Endothelial cell of umbilical vein (primary cell): ENCODE results near the gene STARD9. TPM values are rescaled to one million over a fixed set of nuclear protein-coding genes. Genes with fewer than 3 reads are reported as not detected.

Source experiments
- BruUV-seq: library from RNA; stranded (reverse); fragments of 400-500 nt; replicated peaks from 2 replicates; lab custom pipeline; 2021; lab: Mats Ljungman, UMichigan
- CTCF ChIA-PET: fragments of 300-600, 350-600 bp; sonication (Branson Sonifier 250); formaldehyde crosslinking; loops from one replicate; lab custom pipeline; 2021; ENCODE audit warnings: antibody characterized with exemption, inconsistent platforms; lab: Charles Lee
- POLR2A ChIA-PET: fragments of 300-600, 350-600 bp; sonication (Branson Sonifier 250); formaldehyde crosslinking; loops from one replicate; lab custom pipeline; 2021; ENCODE audit warnings: antibody characterized with exemption, inconsistent platforms; lab: Charles Lee
- DNase-seq: peaks from one replicate; pipeline ENCODE4 v3.0.0-alpha.2; 2011; ENCODE audit warnings: low read depth, low spot score
- FAIRE-seq: peaks from 2 replicates; lab custom pipeline; 2011; peaks lifted over from hg19 to GRCh38; lab: Jason Lieb, UNC
- H2AFZ ChIP-seq: 2 replicates; pipeline ENCODE4 v1.6.0; 2012; ENCODE audit warnings: low read depth, low read length, control low read depth, inconsistent platforms
- H3K27ac ChIP-seq: 2 replicates; pipeline ENCODE4 v1.5.1; 2011; ENCODE audit warnings: low read depth, mild to moderate bottlenecking, control low read depth, low read length, moderate library complexity; ENCODE audit not compliant: insufficient read depth
- H3K27me3 ChIP-seq, 2 experiments: 2 replicates each; pipeline versions ENCODE4 v1.6.0 to v1.6.1; 2011; ENCODE audit warnings: low read length in 2 of 2, mixed read lengths in 1 of 2; ENCODE audit not compliant: control insufficient read depth in 2 of 2, insufficient read depth in 2 of 2
- H3K36me3 ChIP-seq, 2 experiments: 2 replicates in 1 of 2; 3 replicates in 1 of 2; pipeline ENCODE4 v1.5.1; 2011; ENCODE audit warnings: low read length in 2 of 2, mild to moderate bottlenecking in 1 of 2, moderate library complexity in 1 of 2; ENCODE audit not compliant: control insufficient read depth in 2 of 2, insufficient read depth in 2 of 2; ENCODE audit errors: extremely low read depth in 1 of 2
- H3K4me1 ChIP-seq: 3 replicates; pipeline ENCODE4 v1.5.1; 2011; ENCODE audit warnings: mild to moderate bottlenecking, low read length; ENCODE audit not compliant: control insufficient read depth, insufficient read depth; ENCODE audit errors: extremely low read depth
- H3K4me2 ChIP-seq: 2 replicates; pipeline ENCODE4 v1.6.1; 2011; ENCODE audit warnings: low read length, control low read depth, mixed read lengths; ENCODE audit not compliant: insufficient read depth
- H3K4me3 ChIP-seq, 3 experiments: fragments of 200-600 bp in 1 of 3; sonication (generic), shearing (Covaris generic) in 1 of 3; replicated peaks in 1 of 3; 2 replicates each; pipeline ENCODE4 v1.5.1; 2011 to 2016; ENCODE audit warnings: control low read depth in 3 of 3, low read length in 3 of 3, mild to moderate bottlenecking in 2 of 3, inconsistent platforms in 1 of 3, low read depth in 1 of 3, moderate library complexity in 1 of 3; ENCODE audit not compliant: insufficient read depth in 1 of 3
- H3K79me2 ChIP-seq: 2 replicates; pipeline ENCODE4 v1.6.0; 2012; ENCODE audit warnings: low read length, inconsistent platforms; ENCODE audit not compliant: control insufficient read depth, insufficient read depth
- H3K9ac ChIP-seq: replicated peaks from 2 replicates; pipeline ENCODE3; 2011; ENCODE audit warnings: low read length, control low read depth; ENCODE audit not compliant: insufficient read depth; ENCODE audit errors: extremely low read depth
- H3K9me1 ChIP-seq: replicated peaks from 3 replicates; pipeline ENCODE4 v1.6.0; 2011; ENCODE audit warnings: mild to moderate bottlenecking, low read length; ENCODE audit not compliant: control insufficient read depth, insufficient read depth; ENCODE audit errors: extremely low read depth
- H3K9me3 ChIP-seq: replicated peaks from 2 replicates; pipeline ENCODE4 v1.5.1; 2012; ENCODE audit warnings: low read length, inconsistent platforms; ENCODE audit not compliant: control insufficient read depth, insufficient read depth
- H4K20me1 ChIP-seq: replicated peaks from 2 replicates; pipeline ENCODE3; 2011; ENCODE audit warnings: mild to moderate bottlenecking, low read length; ENCODE audit not compliant: control insufficient read depth, insufficient read depth; ENCODE audit errors: extremely low read depth
- CTCF ChIP-seq, 2 donors: IDR thresholded peaks; 1 replicate in 1 of 2; 2 replicates in 1 of 2; pipeline ENCODE4 v1.5.1; 2011; ENCODE audit warnings: low read length in 2 of 2, mild to moderate bottlenecking in 2 of 2, moderate library complexity in 2 of 2, control low read depth in 1 of 2, inconsistent platforms in 1 of 2, low read depth in 1 of 2; ENCODE audit not compliant: insufficient read depth in 1 of 2; ENCODE audit errors: extremely low read depth in 1 of 2
- FOS ChIP-seq: IDR thresholded peaks from 2 replicates; pipeline ENCODE4 v1.6.1; 2011; ENCODE audit warnings: mild to moderate bottlenecking, low read length, moderate library complexity, borderline replicate concordance; ENCODE audit not compliant: insufficient read depth
- GATA2 ChIP-seq: IDR thresholded peaks from 2 replicates; pipeline ENCODE4 v1.7.0; 2011; ENCODE audit warnings: low read depth, mild to moderate bottlenecking, moderate library complexity, mixed read lengths, low read length; ENCODE audit not compliant: insufficient read length, insufficient read depth
- MYC ChIP-seq: IDR thresholded peaks from one replicate; pipeline ENCODE4 v1.6.1; 2011; ENCODE audit warnings: mild to moderate bottlenecking, low read depth, low read length
- POLR2AphosphoS5 ChIP-seq: IDR thresholded peaks from 2 replicates; pipeline ENCODE4 v1.6.1; 2012; ENCODE audit warnings: low read depth, mild to moderate bottlenecking, control low read depth, low read length, moderate library complexity; ENCODE audit not compliant: insufficient read depth
- dilution Hi-C: fragments of 300-500 bp; cut with MboI; formaldehyde crosslinking; loops from one replicate; pipeline ENCODE4 v1.15.0; 2019; ENCODE audit warnings: low sequenced_read_pairs; ENCODE audit not compliant: extremely low pct_ligation_motif_present
- intact Hi-C: fragments of 100-400 bp; cut with micrococcal nuclease; formaldehyde crosslinking; loops from one replicate; pipeline ENCODE4 v1.10.0; 2022
- polyA plus RNA-seq, 4 experiments: library from polyadenylated mRNA; depleted of rRNA in 3 of 4; stranded (reverse) in 3 of 4; unstranded in 1 of 4; fragments of >200 nt; gene quantifications; 2 replicates each; pipeline versions ENCODE4 v1.2.1 to v1.2.3, GENCODE V29; 2011 to 2012; ENCODE audit warnings: missing spikeins in 1 of 4
- total RNA-seq: library from RNA; stranded (reverse); gene quantifications from 2 replicates; pipeline ENCODE4 v1.2.3, GENCODE V29; 2021

Gene STARD9
- total and polyA plus RNA-seq, 2 donors (not counting 3 experiments of a cell fraction or from before 2014, with no cell fraction given): 4.6 to 17.5 TPM

GRCh38 chr15:42726114-42726513, 150.7 kb downstream of the STARD9 start:
- peaks cover 24 to 60% of the 10 kb centered on the region in 2 experiments for H3K36me3 ChIP-seq
- intact Hi-C loops (no loop called here), dilution Hi-C loops (no loop called here)
- no peak overlapping the region for H2AFZ ChIP-seq
- H3K9ac ChIP-seq: no peak overlapping the region
- CTCF ChIA-PET: interaction anchor here (1.6 to 1.9 kb wide), 2 partner anchors 10 to 200 kb away, joined by 5 read pairs; no protein-coding TSS in a partner anchor
- POLR2A ChIA-PET: no interaction called here
- no peaks in the 10 kb centered on the region for H4K20me1 ChIP-seq
- TF ChIP-seq MYC (no peak), GATA2 (no peak), POLR2AphosphoS5 (no peak), CTCF (IDR thresholded peaks at IDR 0.05; ENCODE audit: extremely low read depth in 1 of 2, insufficient read depth in 1 of 2, low read depth in 1 of 2, low read length in 2 of 2) (no peak), FOS (no peak)
- FAIRE-seq (no peak), DNase-seq (no peak)
- H3K9me3 ChIP-seq: no peaks in the 10 kb centered on the region
- no peak overlapping the region for H3K4me2 ChIP-seq
- no peak overlapping the region for H3K4me3 ChIP-seq
- no TSS peak for BruUV-seq
- no peaks in the 10 kb centered on the region for H3K4me1 ChIP-seq
- H3K27me3 ChIP-seq: no peaks in the 10 kb centered on the region
- H3K79me2 ChIP-seq: no peaks in the 10 kb centered on the region
- H3K9me1 ChIP-seq: no peaks in the 10 kb centered on the region
- H3K27ac ChIP-seq: no peak overlapping the region
